GM12864 (cell line): ENCODE results near the gene MARK2.

Experiments
- DNase-seq: peaks from one replicate; pipeline ENCODE4 v3.0.0-alpha.2; 2011; ENCODE audit warnings: low read depth
- H3K4me3 ChIP-seq: 2 replicates; pipeline ENCODE4 v1.5.1; 2011; ENCODE audit warnings: mild to moderate bottlenecking, low read depth, low read length, control low read depth
- CTCF ChIP-seq: IDR thresholded peaks from 2 replicates; pipeline ENCODE4 v1.5.1; 2011; ENCODE audit warnings: low read depth, mild to moderate bottlenecking, moderate library complexity, low read length, control low read depth, inconsistent platforms; ENCODE audit errors: missing control alignments

Gene MARK2

DNA sequence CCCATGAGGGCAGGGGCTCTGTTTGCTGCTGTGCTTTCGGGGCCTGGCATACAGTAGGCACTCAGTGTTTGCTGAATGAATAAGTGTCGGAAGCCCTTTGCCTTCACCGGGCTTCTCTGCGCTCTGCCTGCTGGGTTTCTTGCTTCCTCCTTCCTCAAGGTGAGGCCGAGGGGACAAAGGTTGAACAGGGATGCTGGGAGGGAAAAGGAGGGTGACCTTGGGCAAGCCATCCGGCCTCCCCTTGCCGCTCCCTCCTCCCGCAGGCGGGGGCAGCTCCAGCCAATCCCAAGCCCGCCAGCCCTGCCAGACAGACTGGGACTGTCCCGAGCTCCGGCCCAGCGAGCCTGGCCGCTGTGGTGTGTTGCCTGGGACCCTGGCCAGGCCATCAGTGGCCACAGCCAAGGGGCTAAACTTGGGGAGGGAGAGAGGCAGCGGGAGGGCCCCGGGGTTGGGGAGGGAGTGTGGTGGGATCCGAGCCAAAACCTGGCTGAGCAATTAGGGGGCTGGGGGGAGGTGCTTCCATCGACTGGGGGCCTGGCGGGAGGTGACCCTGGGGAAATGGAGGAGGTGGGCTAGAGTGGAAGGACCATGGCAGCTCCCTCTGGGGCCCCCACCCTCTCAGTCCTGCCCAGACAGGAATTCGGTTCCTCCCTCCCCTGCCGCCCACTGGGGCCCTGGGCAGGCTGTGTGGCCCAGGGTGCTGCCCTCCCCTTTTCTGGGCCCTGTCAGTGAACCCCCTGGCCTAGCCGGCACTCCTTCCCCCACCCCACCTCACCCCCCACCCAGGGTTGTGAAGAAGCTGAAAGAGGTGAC is 81.4 kb downstream of the MARK2 start:
- no peak for TF ChIP-seq CTCF

DNA sequence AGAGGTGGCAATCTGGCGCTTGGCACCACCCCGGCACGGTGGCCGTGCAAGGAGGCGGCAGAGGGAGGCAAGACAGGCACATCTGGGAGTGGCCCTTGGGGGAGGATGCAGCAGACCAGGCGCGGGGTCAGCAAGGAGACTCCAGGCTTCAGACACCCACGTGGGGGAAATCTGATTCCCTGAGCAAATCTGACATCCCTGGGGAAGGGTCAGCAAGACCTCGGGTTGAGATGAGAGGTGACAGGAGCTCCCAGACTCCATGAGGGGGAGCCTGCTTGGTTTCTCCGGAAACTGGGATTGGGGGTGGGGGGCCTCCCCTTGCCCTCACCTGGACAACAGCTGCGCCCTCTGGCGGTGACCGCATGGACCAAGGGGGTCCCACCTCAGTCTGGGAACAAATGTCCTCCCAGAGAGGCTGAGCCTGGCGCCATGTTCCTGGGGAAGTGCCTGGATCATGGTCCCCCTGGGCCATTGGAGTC is 82.1 kb downstream of the MARK2 start:
- no peak for DNase-seq
- H3K4me3 ChIP-seq = no peak overlapping the region
- peak; percentile 66 for TF ChIP-seq CTCF

More for the DNA sequence above, 81.4 kb downstream of the MARK2 start:
- no peak overlapping the region for H3K4me3 ChIP-seq
- no peak for DNase-seq

- no peak for DNase-seq
- TF ChIP-seq CTCF = no peak
- H3K4me3 ChIP-seq = no peak overlapping the region
These were observed 83.8 kb downstream of the MARK2 start for GRCh38 chr11:63922673-63923192.

DNA sequence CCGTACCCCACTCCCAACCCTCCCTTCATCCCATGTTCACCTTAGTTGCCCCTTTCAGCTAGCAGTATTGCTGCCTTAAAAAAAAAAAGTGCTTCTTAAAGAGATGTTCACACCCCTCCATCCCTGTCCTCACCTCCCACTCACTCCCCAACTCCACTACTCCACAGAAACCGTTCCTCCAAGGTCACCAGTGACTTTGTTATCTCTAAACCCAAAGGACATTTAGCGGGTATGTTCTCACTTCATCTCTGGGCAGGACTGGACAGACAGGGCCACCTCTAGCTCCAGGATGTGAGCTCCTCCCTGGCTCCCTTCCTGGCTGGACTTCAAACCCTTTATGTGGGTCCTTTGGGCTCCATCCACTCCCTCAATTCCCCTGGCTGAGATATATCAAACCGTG is 84.4 kb downstream of the MARK2 start:
- TF ChIP-seq CTCF = no peak
- H3K4me3 ChIP-seq = no peak overlapping the region
- DNase-seq = no peak

GRCh38 chr11:63929616-63930015 is 90.7 kb downstream of the MARK2 start:
- no peak overlapping the region for H3K4me3 ChIP-seq
- no peak for DNase-seq
- TF ChIP-seq CTCF = no peak

- TF ChIP-seq CTCF = no peak
- DNase-seq = no peak
- no peak overlapping the region for H3K4me3 ChIP-seq
These were observed 92.1 kb downstream of the MARK2 start for GRCh38 chr11:63931045-63931444.

- TF ChIP-seq CTCF = no peak
- DNase-seq = no peak
- H3K4me3 ChIP-seq = no peak overlapping the region
These were observed 93.0 kb downstream of the MARK2 start for GRCh38 chr11:63931876-63932275.
